GM21576 (cell line): ENCODE results near the gene WDR43.
"Not testable (repeated sequence)": the region's sequence is repeated elsewhere in the genome, so short reads cannot be mapped to it uniquely, and the experiment has no call there.

Experiments used
- ATAC-seq: cut with Tn5 transposase; IDR thresholded peaks from one replicate; pipeline ENCODE4 v1.9.1; 2021; ENCODE audit warnings: mild to moderate bottlenecking, moderate library complexity; ENCODE audit not compliant: unreplicated experiment

Gene WDR43

DNA sequence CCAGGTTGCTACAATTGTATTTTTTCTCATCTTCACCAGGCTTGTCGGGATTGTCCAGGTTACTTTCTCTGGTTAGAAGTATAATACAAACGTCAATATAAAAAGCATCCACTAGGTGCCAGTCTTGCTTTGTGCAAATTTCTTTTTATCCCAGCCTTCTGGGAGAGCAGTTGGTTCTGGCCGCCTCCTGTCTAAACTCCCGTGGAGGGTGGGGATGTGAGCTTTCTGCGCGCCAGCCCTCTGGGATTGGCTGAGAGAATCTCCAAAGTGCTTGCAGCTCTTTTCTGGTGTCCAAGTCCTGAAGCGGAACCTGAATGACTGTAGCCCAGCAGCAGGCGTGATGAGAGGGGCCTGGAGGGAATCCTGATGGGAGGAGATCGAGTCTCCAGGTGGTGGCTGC, 64.2 kb downstream of the WDR43 start:
- ATAC-seq = no peak

DNA sequence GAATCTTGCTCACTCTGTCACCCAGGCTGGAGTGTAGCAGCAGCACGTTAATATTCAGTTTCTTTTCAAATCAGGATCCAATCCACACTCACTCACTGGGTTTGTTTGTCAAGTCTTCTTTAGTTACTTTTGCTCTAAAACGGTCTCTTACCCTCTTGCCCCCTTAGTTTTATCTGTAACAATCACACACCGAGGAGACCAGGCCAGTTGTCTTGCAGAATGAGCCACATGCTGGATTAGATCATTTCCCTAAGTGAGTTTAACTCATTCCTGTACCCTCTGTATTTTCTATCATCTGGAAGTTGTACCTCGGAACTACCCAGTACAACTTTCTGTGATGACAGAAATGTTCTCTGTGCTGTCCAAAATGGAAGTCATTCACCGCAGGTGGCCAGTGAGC, 65.9 kb downstream of the WDR43 start:
- no peak for ATAC-seq

DNA sequence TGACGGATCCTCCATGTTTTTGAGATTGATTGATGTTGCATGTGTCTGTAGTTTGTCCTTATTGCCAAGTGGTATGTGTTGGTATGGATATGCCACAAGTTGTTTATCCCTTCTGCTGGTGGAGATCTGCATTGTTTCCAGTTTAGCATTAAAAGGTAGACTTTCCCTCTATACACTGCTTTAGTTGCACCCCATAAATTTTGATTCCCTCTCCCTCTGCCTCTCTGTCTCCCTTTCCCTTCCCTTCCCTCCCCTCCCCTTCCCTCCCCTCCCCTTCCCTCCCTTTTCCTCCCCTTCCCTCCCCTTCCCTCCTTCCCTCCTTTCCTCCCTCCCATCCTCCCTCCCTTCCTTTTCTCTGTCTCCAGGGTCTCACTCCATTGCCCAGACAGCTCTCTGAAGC, 68.0 kb downstream of the WDR43 start:
- ATAC-seq = no peak

DNA sequence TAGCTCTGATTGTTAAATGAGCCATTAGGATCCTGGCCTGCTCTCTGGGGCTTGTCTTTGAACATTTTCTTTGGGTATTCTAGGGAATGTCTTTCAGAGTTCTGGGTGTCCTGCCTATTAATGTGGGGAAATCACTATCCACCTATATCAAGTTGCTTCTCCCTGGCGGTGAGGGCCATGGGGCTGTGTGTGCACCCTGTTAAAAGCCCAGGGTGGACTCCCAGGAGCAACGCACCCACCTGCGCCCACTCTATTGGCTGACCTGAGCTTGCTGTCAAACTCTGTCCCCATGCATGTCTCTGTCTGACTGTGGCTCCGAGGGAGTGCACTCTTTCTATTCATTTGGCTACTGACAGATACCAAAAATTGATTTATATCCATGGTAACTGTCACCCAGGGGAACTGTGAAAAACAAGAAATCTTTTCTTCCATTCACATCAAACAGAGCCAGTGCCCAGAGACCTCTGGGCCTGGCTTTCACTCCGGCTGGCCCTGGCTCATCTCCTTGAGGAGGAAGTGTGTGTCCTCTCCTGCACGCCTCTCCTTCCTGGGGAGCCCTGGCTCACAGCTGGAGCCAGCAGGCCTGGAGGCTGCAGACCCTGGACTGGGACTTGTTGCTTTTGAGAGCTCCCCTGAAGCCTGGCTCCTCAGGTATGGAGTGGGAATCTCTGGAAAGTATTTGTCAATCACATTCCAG, 76.1 kb downstream of the WDR43 start:
- no peak for ATAC-seq

DNA sequence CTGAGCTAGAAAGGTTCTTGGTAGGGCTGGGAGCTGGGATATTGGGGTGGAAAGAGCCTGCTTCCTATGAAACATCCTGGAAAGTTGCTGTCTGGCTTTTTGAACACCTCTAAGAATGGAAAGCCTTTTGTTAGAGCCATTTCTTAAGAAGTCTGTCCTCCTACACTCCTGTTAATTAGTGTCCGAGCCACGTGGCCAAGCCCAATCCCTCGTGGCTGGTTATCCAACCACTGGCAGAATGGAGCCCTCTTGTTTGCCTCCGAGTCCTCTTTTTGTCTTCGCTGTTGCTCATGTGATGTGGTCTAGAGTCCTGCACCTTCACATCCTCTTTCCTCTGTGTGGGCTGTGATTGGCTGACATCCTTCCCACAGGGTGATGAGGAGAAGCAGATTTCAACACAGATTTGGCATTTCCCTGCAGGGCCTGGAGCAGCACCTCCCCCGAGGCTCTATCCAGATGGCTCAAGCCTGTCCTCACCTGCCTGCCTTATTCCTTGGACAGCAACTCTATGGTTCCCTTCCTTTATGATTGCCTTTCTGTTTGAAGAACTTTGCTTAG, 78.4 kb downstream of the WDR43 start:
- ATAC-seq = no peak

GRCh38 chr2:28974252-28974651, 79.8 kb downstream of the WDR43 start:
- no peak for ATAC-seq

- ATAC-seq = no peak
Observed at GRCh38 chr2:28975671-28976070, 81.2 kb downstream of the WDR43 start.

DNA sequence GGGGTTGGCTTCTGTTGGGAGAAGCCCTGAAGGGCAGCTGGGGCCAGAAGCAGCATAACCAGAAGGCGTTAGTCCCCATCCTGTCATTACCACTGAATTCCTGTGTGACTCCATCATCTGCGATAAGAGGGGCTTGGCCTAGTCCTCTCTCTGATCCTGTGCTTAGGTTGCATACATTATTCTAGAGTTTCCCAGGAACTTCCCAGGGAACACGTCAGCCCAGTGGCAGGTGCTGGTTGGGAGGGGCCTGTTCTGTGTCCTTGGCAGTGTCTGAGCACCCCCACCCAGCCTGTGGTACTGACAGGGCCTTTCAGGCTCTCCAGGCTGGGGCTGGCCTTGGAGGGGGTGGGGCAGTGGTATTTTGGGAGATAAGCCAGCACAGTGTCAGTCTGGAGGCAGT, 82.1 kb downstream of the WDR43 start:
- no peak for ATAC-seq

GRCh38 chr2:28977176-28977875, 82.9 kb downstream of the WDR43 start:
- ATAC-seq = no peak

DNA sequence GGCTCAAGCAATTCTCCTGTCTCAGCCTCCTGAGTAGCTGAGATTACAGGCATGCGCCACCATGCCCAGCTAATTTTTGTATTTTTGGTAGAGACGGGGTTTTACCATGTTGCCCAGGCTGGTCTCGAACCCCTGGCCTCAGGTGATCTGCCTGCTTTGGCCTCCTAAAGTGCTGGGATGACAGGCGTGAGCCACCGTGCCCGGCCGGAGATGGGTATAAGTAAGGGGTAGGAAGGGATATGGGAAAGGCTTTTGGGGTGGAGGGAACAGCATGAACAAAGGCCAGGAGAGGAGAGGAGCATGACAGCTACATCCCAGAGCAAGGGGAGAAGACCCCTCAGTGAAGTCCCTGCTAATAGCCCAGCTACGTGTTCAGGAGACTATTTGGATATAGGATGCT, 83.5 kb downstream of the WDR43 start:
- not testable (repeated sequence) for ATAC-seq

GRCh38 chr2:28978606-28979005, 84.1 kb downstream of the WDR43 start:
- ATAC-seq = no peak

DNA sequence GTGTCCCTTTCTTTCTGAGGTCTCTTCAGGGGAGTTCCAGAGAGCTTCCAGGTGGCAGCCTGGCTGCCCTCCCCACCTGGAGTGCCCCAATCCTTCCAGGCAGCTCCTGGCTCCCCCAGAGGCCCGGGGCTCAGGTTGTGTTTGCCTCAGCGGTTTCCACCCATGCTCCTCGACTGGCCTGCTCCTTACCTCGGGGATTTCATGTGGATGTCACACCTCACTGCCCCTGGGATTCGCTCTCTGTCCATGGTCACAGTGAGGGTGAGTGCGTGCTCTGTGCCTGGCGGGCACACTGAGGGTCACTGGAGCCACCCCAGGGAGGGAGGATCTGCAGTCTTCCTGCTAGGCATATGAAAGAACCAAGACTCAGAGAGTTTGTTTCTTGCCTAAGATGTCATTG, 84.6 kb downstream of the WDR43 start:
- no peak for ATAC-seq

DNA sequence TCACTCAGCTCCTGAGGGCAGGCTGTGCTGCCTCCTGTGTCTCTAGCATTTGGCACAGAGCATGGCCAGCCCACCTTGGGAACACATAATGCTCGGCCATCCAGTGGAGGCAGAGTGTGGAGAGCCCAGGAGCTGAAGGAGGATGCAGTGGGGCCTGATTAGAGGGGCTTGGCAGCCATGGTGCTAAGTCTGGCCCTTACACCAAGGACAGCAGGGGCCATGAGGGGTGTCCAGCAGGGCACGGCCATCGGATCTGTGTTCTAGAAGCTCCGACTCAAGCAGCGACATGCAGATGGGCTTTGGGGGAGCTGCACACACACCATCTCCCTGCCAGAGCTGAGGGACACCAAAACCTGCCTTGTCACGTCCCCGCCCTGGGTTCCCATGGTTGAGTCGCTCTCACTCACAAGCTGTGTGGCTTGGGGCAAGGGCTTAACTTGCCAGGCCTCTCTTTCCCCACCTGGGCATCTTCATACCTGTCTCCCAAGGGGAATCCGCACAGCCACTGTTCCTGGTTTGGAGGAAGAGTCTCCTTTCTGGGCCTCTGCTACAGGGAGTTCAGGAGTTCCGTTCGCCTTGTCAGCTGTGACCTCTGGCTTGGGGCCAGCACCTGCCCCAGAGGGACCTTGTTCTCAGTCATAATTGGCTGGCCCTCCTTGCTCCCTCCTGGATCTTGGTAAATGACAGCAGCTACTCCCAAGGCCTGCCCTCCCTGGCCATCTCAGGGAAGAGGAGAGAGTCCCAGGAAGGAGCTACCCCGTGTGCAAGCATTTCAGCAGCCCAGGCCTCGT, 85.3 kb downstream of the WDR43 start:
- ATAC-seq = no peak

DNA sequence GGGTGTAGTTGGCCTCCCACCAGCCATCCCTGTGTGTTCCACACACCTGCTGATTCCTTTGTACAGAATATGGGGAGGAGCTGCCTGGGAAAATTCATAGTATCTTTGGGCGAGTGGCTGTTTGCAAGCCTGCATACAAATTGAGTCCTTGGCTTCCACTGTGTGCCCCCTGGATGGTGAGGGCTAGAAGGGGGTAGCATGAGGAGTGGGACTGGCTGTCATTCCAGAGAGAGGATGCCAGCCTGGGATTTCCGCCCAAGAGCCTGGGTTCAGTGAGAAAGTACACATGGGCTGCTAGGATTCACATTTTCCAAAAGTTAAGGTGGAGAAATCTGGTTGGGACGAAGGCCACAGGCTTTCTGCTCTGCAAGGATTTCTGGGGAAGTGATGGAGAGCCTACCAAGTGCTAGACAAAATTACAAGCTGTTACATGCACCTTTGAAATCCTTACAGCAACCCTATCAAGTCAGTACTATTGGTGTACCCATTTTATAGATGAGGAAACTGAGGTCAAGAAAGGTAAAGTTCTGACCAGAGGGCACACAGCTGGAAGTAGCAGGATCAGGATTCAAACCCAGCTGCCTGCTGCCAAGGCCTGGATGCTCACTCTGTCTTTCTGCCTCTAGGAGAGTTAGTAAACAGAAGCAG, 86.0 kb downstream of the WDR43 start:
- ATAC-seq = no peak

DNA sequence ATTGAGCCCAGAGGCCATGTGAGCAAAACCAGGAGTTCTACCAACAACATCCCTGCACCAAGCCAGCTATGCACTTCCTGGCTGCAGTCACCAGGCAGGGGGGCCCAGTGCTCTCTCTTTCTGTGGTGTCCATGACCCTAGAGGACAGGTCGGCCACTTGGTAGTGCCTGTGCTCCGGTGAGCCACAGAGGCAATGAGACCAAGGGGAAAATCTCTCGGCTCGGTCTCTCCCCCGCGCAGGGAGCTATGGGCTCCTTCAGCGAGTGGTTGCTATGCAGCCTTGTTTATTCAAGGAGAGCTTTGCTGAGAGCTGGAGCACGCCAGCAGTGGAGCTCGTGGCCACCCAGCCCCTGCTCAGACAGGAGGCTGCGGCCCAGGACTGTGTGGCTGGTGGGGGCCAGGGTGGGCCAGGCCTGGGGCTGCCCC, 86.6 kb downstream of the WDR43 start, which contains the start of gene TOGARAM2:
Gene TOGARAM2 (plus strand): TSS at position 283 of the 426 bp plus-strand sequence. CDS start 13,537 bp downstream, outside the sequence.
- ATAC-seq = no peak

DNA sequence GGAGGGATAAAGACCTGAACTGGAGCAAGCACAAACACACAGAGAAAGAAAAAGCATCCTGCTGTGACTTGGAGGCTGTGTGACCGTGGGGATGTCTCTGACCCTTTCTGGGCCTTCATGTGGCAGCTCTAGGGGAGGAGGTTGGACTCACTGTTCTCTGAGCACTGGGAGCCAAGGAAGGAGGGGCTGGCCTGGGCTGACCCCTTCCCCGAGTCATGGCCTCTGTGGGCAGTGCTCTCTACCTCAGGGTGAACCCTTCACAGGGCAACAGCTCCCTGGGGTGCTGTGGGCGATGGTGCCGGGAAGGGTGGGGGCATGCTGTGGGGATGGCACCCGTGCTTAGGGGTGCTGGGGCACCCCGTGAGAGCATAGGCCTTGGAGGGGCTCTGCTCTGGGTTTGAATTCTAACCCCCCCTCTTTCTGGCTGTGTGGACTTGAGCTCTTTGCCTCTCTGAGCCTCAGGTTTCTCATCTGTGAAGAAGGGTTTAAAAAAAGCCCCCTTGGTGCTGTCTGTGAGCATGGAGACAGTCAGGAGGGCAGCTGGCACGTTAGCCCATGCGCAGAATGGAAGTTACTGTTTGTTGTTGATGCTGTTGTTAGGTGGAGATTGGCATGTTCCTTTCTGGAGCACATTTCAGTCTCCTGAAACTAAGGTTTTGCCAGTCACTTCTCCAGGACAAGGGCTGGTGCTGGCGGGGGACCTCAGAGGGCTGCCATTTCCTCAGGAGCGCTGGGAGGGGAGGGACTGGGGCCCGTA, 87.3 kb downstream of the WDR43 start:
- no peak for ATAC-seq

GRCh38 chr2:28982381-28982950, 88.0 kb downstream of the WDR43 start:
- ATAC-seq = no peak

DNA sequence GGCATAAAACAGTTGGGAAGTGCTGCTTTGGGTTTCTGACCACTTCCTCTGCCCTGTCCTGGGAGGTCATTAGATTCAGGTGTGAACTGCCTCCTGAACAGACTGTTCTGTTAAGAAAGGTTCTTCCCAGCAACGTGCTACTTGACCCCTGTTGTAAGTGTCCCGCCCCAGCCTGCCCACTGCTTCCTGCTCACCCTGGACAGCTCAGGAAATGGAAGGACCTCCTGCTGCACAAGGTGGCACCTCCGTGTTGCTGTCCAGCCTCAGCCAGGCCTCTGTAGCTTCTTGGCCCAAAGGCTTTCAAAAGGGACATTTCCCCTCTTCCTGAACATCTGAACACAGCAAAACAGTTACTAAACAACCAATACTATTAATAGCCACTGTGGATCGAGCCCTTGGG, 92.0 kb downstream of the WDR43 start:
- ATAC-seq = no peak

- ATAC-seq = no peak
Observed at GRCh38 chr2:28989973-28990372, 95.5 kb downstream of the WDR43 start.

DNA sequence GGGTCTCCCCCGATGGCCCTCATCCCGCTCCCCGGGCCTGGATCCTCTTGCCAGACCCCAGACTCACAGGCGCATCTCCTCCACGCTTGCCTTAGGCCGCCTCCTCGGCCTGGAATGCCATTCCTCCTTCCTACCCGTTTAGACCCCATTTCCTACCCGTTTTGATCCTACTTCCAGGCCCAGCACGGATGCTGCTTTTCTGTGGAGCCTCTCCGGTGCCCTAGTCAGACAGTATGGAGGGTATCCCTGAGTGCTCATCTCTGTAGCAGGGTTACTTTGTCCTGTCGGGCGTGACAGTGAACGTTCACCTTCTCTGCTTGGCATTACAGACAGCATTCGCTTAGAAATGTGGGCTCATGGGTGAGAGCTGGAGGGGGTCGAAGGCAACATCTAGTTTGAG, 96.0 kb downstream of the WDR43 start:
- no peak for ATAC-seq
